ENCODE data around the gene ELN. TPM values are rescaled to one million over a fixed set of nuclear protein-coding genes. Genes with fewer than 3 reads are reported as not detected.

Gene ELN
- total RNA-seq, 1 experiment from 2014 or later = 0.26 TPM

GRCh38 chr7:74026903-74027682, 880 bp upstream of the ELN start:
- ChIA-PET POLR2A (interaction anchor here (0.6 kb wide), 1 partner anchor 29 kb away, joined by 14 read pairs; no protein-coding TSS in a partner anchor), CTCF (interaction anchor here (0.6 to 1.6 kb wide), 9 partner anchors 8 to 164 kb away, joined by 3 to 10 read pairs (median 5); partner anchors contain the start of gene LIMK1)
- Histone ChIP-seq H3K27ac (ENCODE audit: low read length) (no peak overlapping the region), H3K4me1 (ENCODE audit: control insufficient read depth, insufficient read depth, low read length) (peaks cover 24% of the 10 kb centered on the region), H3K9me3 (ENCODE audit: control insufficient read depth, insufficient read depth, low read depth, low read length) (no peaks in the 10 kb centered on the region), H3K36me3 (ENCODE audit: control insufficient read depth, insufficient read depth, low read length) (no peaks in the 10 kb centered on the region), H3K4me3 (ENCODE audit: low read depth in 2 of 2, low read length in 2 of 2) (no peak overlapping the region), H3K27me3 (ENCODE audit: control insufficient read depth, insufficient read depth, low read length) (no peaks in the 10 kb centered on the region)
- TF ChIP-seq TCF7L2 (IDR thresholded peaks at IDR 0.05; ENCODE audit: low read depth, low read length) (no peak), CTCF (IDR thresholded peaks at IDR 0.05) (peak; percentile 98), POLR2AphosphoS5 (IDR thresholded peaks at IDR 0.05; ENCODE audit: low read depth, low read length) (no peak), REST (IDR thresholded peaks at IDR 0.05; ENCODE audit: insufficient read depth in 1 of 2, low read depth in 2 of 2, low read length in 1 of 2) (no peak)
- DNase-seq (ENCODE audit: low read depth, low spot score) (peak; percentile 45), ATAC-seq (peak; percentile 83)
- in situ Hi-C loops (cut with HindIII; ENCODE audit: low pct_unique_long_range_greater_than_20kb, low sequenced_read_pairs) (no loop called here), intact Hi-C loops (cut with micrococcal nuclease; ENCODE audit: unreplicated experiment) (loop anchor here (1.0 to 10.0 kb wide), 2 partner anchors 132 to 161 kb away; no protein-coding TSS in a partner anchor)
- no TSS peak for BruUV-seq (replicated peaks)

GRCh38 chr7:74028321-74028838, 407 bp downstream of the ELN start:
- no peak for DNase-seq (ENCODE audit: low read depth, low spot score)
- H3K4me3 ChIP-seq (ENCODE audit: low read depth in 2 of 2, low read length in 2 of 2) = no peak overlapping the region
- H3K27me3 ChIP-seq (ENCODE audit: control insufficient read depth, insufficient read depth, low read length) = no peaks in the 10 kb centered on the region
- ATAC-seq = no peak
- no peak overlapping the region for H3K27ac ChIP-seq (ENCODE audit: low read length)
- intact Hi-C loops (cut with micrococcal nuclease; ENCODE audit: unreplicated experiment) = loop anchor here (10.0 kb wide), 1 partner anchor 134 kb away; no protein-coding TSS in a partner anchor
- BruUV-seq (replicated peaks) = no TSS peak
- CTCF ChIA-PET = interaction anchor here (0.6 kb wide), 1 partner anchor 60 kb away, joined by 3 read pairs; no protein-coding TSS in a partner anchor
- POLR2A ChIA-PET = no interaction called here
- in situ Hi-C loops (cut with HindIII; ENCODE audit: low pct_unique_long_range_greater_than_20kb, low sequenced_read_pairs) = no loop called here
- no peaks in the 10 kb centered on the region for H3K9me3 ChIP-seq (ENCODE audit: control insufficient read depth, insufficient read depth, low read depth, low read length)
- no peaks in the 10 kb centered on the region for H3K36me3 ChIP-seq (ENCODE audit: control insufficient read depth, insufficient read depth, low read length)
- TF ChIP-seq CTCF (IDR thresholded peaks at IDR 0.05) (no peak), POLR2AphosphoS5 (IDR thresholded peaks at IDR 0.05; ENCODE audit: low read depth, low read length) (no peak), REST (IDR thresholded peaks at IDR 0.05; ENCODE audit: insufficient read depth in 1 of 2, low read depth in 2 of 2, low read length in 1 of 2) (no peak), SIN3A (IDR thresholded peaks at IDR 0.05; ENCODE audit: borderline replicate concordance, insufficient read depth, low read depth, low read length) (no peak), TCF7L2 (IDR thresholded peaks at IDR 0.05; ENCODE audit: low read depth, low read length) (no peak)
- peaks cover 22% of the 10 kb centered on the region for H3K4me1 ChIP-seq (ENCODE audit: control insufficient read depth, insufficient read depth, low read length)
